Peyer's patch (tissue), 4 donors: ENCODE results near the gene MUC20. TPM values are rescaled to one million over a fixed set of nuclear protein-coding genes. Genes with fewer than 3 reads are reported as not detected.
A peak's percentile ranks its signal among the peaks of the same experiment; 100 is the strongest.
"Not testable (repeated sequence)": the region's sequence is repeated elsewhere in the genome, so short reads cannot be mapped to it uniquely, and the experiment has no call there.

ENCODE experiments used
- DNase-seq, 3 donors: peaks; one replicate each; pipeline ENCODE4 v3.0.0-alpha.2; 2017 to 2019
- H3K27ac ChIP-seq, 4 donors: fragments of 200-600 bp; sonication (generic); one replicate each; pipeline ENCODE4 v1.5.1; 2016 to 2019
- H3K27me3 ChIP-seq, 2 donors: fragments of 200-600 bp; sonication (generic); one replicate each; pipeline ENCODE4 v1.5.1; 2019
- H3K36me3 ChIP-seq, 3 donors: fragments of 200-600 bp; sonication (generic); one replicate each; pipeline ENCODE4 v1.5.1; 2016 to 2019
- H3K4me1 ChIP-seq, 4 donors: fragments of 200-600 bp; sonication (generic); one replicate each; pipeline ENCODE4 v1.5.1; 2016 to 2019
- H3K4me3 ChIP-seq, 4 donors: fragments of 200-600 bp; sonication (generic); 1 replicate in 3 of 4; 2 replicates in 1 of 4; pipeline ENCODE4 v1.5.1; 2016 to 2019; ENCODE audit warnings: mild to moderate bottlenecking in 1 of 4
- H3K9me3 ChIP-seq, 4 donors: fragments of 200-600 bp; sonication (generic); one replicate each; pipeline ENCODE4 v1.5.1; 2016 to 2019; ENCODE audit warnings: mild to moderate bottlenecking in 1 of 4
- CTCF ChIP-seq, 6 experiments: fragments of 450-650 bp in 4 of 6; fragments of 200-600 bp in 2 of 6; sonication (generic) in 1 of 6; IDR thresholded peaks; one replicate each; pipeline ENCODE4 v1.5.1; 2017 to 2019; ENCODE audit warnings: antibody characterized with exemption in 6 of 6, mild to moderate bottlenecking in 3 of 6, moderate library complexity in 1 of 6
- POLR2A ChIP-seq, 2 donors: fragments of 450-650 bp; IDR thresholded peaks; one replicate each; pipeline ENCODE4 v1.5.1; 2017; ENCODE audit warnings: antibody characterized with exemption in 2 of 2, mild to moderate bottlenecking in 2 of 2, moderate library complexity in 2 of 2
- total RNA-seq, 4 donors: library from RNA; depleted of rRNA; stranded (reverse); fragments of >200 nt; gene quantifications; one replicate each; pipeline ENCODE4 v1.1.0, GENCODE V29; 2016

MUC20 gene
- total RNA-seq, 4 donors from 2014 or later: 57.8 to 120 (median 87.7) TPM

GRCh38 chr3:195722996-195723345 lies 2.2 kb downstream of the MUC20 start:
- peak overlapping the region in 2 of 4 donors; percentile 16 to 29 for H3K4me3 ChIP-seq
- H3K27ac ChIP-seq: peak overlapping the region in 1 of 4 donors; percentile 76
- peaks cover 0 to 21% (median 0%) of the 10 kb centered on the region in 4 donors for H3K4me1 ChIP-seq
- peak in 1 of 3 donors; percentile 56 for DNase-seq
- H3K9me3 ChIP-seq, H3K36me3 ChIP-seq, H3K27me3 ChIP-seq: not testable (repeated sequence)

- H3K4me3 ChIP-seq, DNase-seq, H3K27me3 ChIP-seq, H3K36me3 ChIP-seq, H3K27ac ChIP-seq, H3K9me3 ChIP-seq: not testable (repeated sequence)
- peaks cover 0 to 28% (median 0%) of the 10 kb centered on the region in 4 donors for H3K4me1 ChIP-seq
Observed at GRCh38 chr3:195724363-195724762, 3.6 kb downstream of the MUC20 start.

GRCh38 chr3:195725916-195726740 lies 5.3 kb downstream of the MUC20 start:
- not testable (repeated sequence) for H3K27ac ChIP-seq, H3K4me3 ChIP-seq, H3K27me3 ChIP-seq, H3K9me3 ChIP-seq, H3K36me3 ChIP-seq
- peaks cover 0 to 22% (median 0%) of the 10 kb centered on the region in 4 donors for H3K4me1 ChIP-seq
- peak in 1 of 3 donors; percentile 40 for DNase-seq

GRCh38 chr3:195727606-195728195 lies 6.9 kb downstream of the MUC20 start:
- peaks cover 0 to 12% (median 0%) of the 10 kb centered on the region in 3 donors for H3K36me3 ChIP-seq
- H3K9me3 ChIP-seq: no peaks in the 10 kb centered on the region
- peaks cover 0 to 22% (median 0%) of the 10 kb centered on the region in 4 donors for H3K4me1 ChIP-seq
- TF ChIP-seq POLR2A (IDR thresholded peaks at IDR 0.05) (no peak), CTCF (IDR thresholded peaks at IDR 0.05) (no peak)
- peak in 1 of 3 donors; percentile 53 for DNase-seq
- H3K4me3 ChIP-seq: peak overlapping the region in 1 of 4 donors; percentile 34
- H3K27me3 ChIP-seq: no peaks in the 10 kb centered on the region
- peak overlapping the region in 2 of 4 donors; percentile 2 to 51 for H3K27ac ChIP-seq

GRCh38 chr3:195728789-195729188 lies 8.0 kb downstream of the MUC20 start:
- H3K4me1 ChIP-seq: peaks cover 0 to 22% (median 0%) of the 10 kb centered on the region in 4 donors
- not testable (repeated sequence) for H3K9me3 ChIP-seq, H3K4me3 ChIP-seq, H3K27me3 ChIP-seq, DNase-seq
- H3K36me3 ChIP-seq: peaks cover 0 to 12% (median 0%) of the 10 kb centered on the region in 3 donors
- peak overlapping the region in 1 of 4 donors; percentile 73 for H3K27ac ChIP-seq

GRCh38 chr3:195729476-195730251 lies 8.9 kb downstream of the MUC20 start:
- H3K27ac ChIP-seq: no peak overlapping the region
- peaks cover 0 to 22% (median 0%) of the 10 kb centered on the region in 4 donors for H3K4me1 ChIP-seq
- no peak overlapping the region for H3K4me3 ChIP-seq
- DNase-seq: peak in 1 of 3 donors; percentile 45
- TF ChIP-seq POLR2A (IDR thresholded peaks at IDR 0.05) (no peak), CTCF (IDR thresholded peaks at IDR 0.05) (no peak)
- H3K9me3 ChIP-seq: no peaks in the 10 kb centered on the region
- H3K27me3 ChIP-seq: no peaks in the 10 kb centered on the region
- peaks cover 0 to 12% (median 0%) of the 10 kb centered on the region in 3 donors for H3K36me3 ChIP-seq

GRCh38 chr3:195731356-195731905 lies 10.7 kb downstream of the MUC20 start:
- no peaks in the 10 kb centered on the region for H3K27me3 ChIP-seq
- no peak for TF ChIP-seq POLR2A (IDR thresholded peaks at IDR 0.05)
- no peak for TF ChIP-seq CTCF (IDR thresholded peaks at IDR 0.05)
- DNase-seq: peak in 1 of 3 donors; percentile 20
- peaks cover 0 to 16% (median 0%) of the 10 kb centered on the region in 3 donors for H3K36me3 ChIP-seq
- H3K9me3 ChIP-seq: no peaks in the 10 kb centered on the region
- H3K27ac ChIP-seq: no peak overlapping the region
- no peak overlapping the region for H3K4me3 ChIP-seq
- H3K4me1 ChIP-seq: peaks cover 0 to 22% (median 0%) of the 10 kb centered on the region in 4 donors
